Loucy (cell line): Measurements from ENCODE around the gene CMTM8.
"Not testable (repeated sequence)": the region's sequence is repeated elsewhere in the genome, so short reads cannot be mapped to it uniquely, and the experiment has no call there.

ENCODE experiments used
- H2AFZ ChIP-seq: fragments of 200-600 bp; sonication (generic); 2 replicates; pipeline ENCODE4 v1.6.0; 2016; ENCODE audit warnings: antibody characterized with exemption, mild to moderate bottlenecking, low read length, moderate library complexity
- H3F3A ChIP-seq: fragments of 200-600 bp; 2 replicates; pipeline ENCODE4 v1.6.0; 2016; ENCODE audit warnings: antibody characterized with exemption, low read depth, mild to moderate bottlenecking
- H3K27me3 ChIP-seq: fragments of 200-600 bp; sonication (generic); 2 replicates; pipeline ENCODE4 v1.6.1; 2014; ENCODE audit warnings: low read length, mild to moderate bottlenecking; ENCODE audit not compliant: insufficient read depth, poor library complexity, severe bottlenecking
- H3K36me3 ChIP-seq: fragments of 200-600 bp; sonication (generic); 2 replicates; pipeline ENCODE4 v1.6.1; 2016; ENCODE audit warnings: low read length; ENCODE audit not compliant: insufficient read depth
- H3K4me1 ChIP-seq: fragments of 200-600 bp; sonication (generic); 2 replicates; pipeline ENCODE4 v1.5.1; 2014; ENCODE audit warnings: low read length, mild to moderate bottlenecking; ENCODE audit not compliant: insufficient read depth, poor library complexity, severe bottlenecking
- H3K4me2 ChIP-seq: fragments of 200-600 bp; sonication (generic); 2 replicates; pipeline ENCODE4 v1.6.0; 2014; ENCODE audit warnings: antibody characterized with exemption, low read length, low read depth, mild to moderate bottlenecking; ENCODE audit not compliant: poor library complexity, severe bottlenecking
- H3K4me3 ChIP-seq: fragments of 200-600 bp; sonication (generic); 2 replicates; pipeline ENCODE4 v1.5.1; 2014; ENCODE audit warnings: low read length, mild to moderate bottlenecking, mixed read lengths; ENCODE audit not compliant: poor library complexity, severe bottlenecking
- H3K79me2 ChIP-seq: fragments of 200-600 bp; sonication (generic); 2 replicates; pipeline ENCODE4 v1.6.1; 2014; ENCODE audit warnings: low read length; ENCODE audit not compliant: insufficient read depth
- H3K9ac ChIP-seq: fragments of 200-600 bp; sonication (generic); 2 replicates; pipeline ENCODE4 v1.6.0; 2014; ENCODE audit warnings: mild to moderate bottlenecking, low read depth, low read length, moderate library complexity; ENCODE audit not compliant: poor library complexity, severe bottlenecking
- H3K9me2 ChIP-seq: fragments of 200-600 bp; sonication (generic); replicated peaks from 2 replicates; pipeline ENCODE4 v1.6.1; 2016; ENCODE audit warnings: low read depth, low read length, mixed read lengths
- H3K9me3 ChIP-seq: fragments of 200-600 bp; sonication (generic); 2 replicates; pipeline ENCODE4 v1.6.1; 2014; ENCODE audit warnings: mild to moderate bottlenecking, antibody characterized with exemption, low read length, low read depth; ENCODE audit not compliant: insufficient read depth
- H4K20me1 ChIP-seq: fragments of 200-600 bp; sonication (generic); 2 replicates; pipeline ENCODE4 v1.6.0; 2014; ENCODE audit warnings: antibody characterized with exemption, low read length, mild to moderate bottlenecking; ENCODE audit not compliant: insufficient read depth, poor library complexity, severe bottlenecking
- CTCF ChIP-seq: fragments of 200-600 bp; sonication (generic); conservative IDR thresholded peaks from 2 replicates; pipeline ENCODE4 v1.5.1; 2014; ENCODE audit warnings: mild to moderate bottlenecking, antibody characterized with exemption, low read length
- EZH2phosphoT487 ChIP-seq: fragments of 200-600 bp; IDR thresholded peaks from 2 replicates; pipeline ENCODE4 v1.6.1; 2018; ENCODE audit warnings: antibody characterized with exemption, mild to moderate bottlenecking, moderate library complexity, borderline replicate concordance

The CMTM8 gene

DNA sequence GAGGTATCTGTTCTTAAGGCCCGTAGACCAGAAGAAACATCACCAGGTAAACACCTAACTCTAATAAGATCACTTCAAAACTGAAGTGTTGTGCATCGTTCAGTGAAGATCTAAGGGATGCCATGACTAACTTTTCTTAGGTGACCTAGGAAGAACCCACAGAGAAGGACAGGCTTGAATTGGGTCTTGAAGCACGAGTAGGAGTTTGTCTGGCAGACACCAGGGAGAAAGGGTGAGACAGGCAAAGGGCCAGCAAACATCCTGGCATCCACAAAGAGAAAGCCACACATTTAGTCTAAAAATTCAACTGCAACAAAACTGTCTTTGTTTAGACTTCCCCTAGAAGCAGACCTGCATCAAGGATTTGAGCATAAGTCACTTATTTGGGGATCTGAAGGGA is 15.5 kb upstream of the CMTM8 start:
- no peaks in the 10 kb centered on the region for H4K20me1 ChIP-seq
- no peak overlapping the region for H2AFZ ChIP-seq
- TF ChIP-seq CTCF: no peak
- no peak for TF ChIP-seq EZH2phosphoT487
- H3K79me2 ChIP-seq: no peaks in the 10 kb centered on the region
- no peaks in the 10 kb centered on the region for H3K9me3 ChIP-seq
- no peaks in the 10 kb centered on the region for H3K36me3 ChIP-seq
- H3K9me2 ChIP-seq: no peaks in the 10 kb centered on the region
- H3K27me3 ChIP-seq: no peaks in the 10 kb centered on the region
- no peaks in the 10 kb centered on the region for H3K4me1 ChIP-seq
- H3F3A ChIP-seq: no peaks in the 10 kb centered on the region
- H3K9ac ChIP-seq: no peak overlapping the region
- H3K4me2 ChIP-seq: no peak overlapping the region
- H3K4me3 ChIP-seq: no peak overlapping the region

DNA sequence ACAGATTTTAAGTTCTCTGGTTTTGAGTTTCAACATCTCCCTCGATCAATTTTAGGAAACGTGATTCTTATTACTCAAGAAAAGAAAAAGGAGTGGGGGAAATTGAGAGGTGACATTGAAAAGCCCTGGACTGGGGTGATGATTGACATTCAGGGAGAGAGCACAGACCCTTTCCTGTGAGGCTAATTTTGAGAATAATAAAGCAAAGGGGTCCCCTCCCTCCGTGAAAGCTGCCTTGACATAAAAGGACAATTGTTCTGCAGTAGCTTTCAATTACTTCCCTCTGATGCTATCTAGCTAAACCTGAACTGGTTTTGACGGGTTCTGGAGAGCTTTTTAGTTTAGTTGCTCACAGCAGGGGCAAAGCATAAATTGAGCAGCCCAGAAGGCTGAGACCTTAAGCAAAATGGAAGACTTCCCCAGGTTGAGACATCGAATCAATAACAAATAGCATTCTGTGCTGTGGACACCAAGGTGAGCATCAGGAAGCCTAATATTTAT is 14.4 kb upstream of the CMTM8 start:
- no peak overlapping the region for H2AFZ ChIP-seq
- no peaks in the 10 kb centered on the region for H3K27me3 ChIP-seq
- no peaks in the 10 kb centered on the region for H3F3A ChIP-seq
- H3K9me2 ChIP-seq: no peaks in the 10 kb centered on the region
- H3K4me1 ChIP-seq: no peaks in the 10 kb centered on the region
- H3K9me3 ChIP-seq: no peaks in the 10 kb centered on the region
- no peaks in the 10 kb centered on the region for H4K20me1 ChIP-seq
- no peak overlapping the region for H3K9ac ChIP-seq
- TF ChIP-seq CTCF (no peak), EZH2phosphoT487 (no peak)
- H3K4me3 ChIP-seq: no peak overlapping the region
- no peaks in the 10 kb centered on the region for H3K79me2 ChIP-seq
- H3K36me3 ChIP-seq: no peaks in the 10 kb centered on the region
- no peak overlapping the region for H3K4me2 ChIP-seq

- H4K20me1 ChIP-seq: no peaks in the 10 kb centered on the region
- H3K9ac ChIP-seq: no peak overlapping the region
- H3K4me1 ChIP-seq: no peaks in the 10 kb centered on the region
Observed at GRCh38 chr3:32226875-32227500, 11.5 kb upstream of the CMTM8 start.

DNA sequence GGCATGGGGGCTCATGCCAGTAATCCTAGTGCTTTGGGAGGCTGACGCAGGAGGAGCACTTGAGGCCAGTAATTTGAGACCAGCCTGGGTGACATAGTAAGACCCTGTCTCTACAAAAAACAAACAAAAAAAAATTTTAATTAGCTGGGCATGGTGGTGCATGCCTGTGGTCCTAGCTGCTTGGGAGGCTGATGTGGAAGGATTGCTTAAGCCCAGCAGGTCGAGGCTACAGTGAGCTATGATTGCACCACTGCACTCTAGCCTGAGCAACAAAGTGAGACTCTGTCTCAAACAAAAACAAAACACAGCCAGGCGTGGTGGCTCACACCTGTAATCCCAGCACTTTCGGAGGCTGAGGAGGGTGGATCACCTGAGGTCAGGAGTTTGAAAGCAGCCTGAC is 9.7 kb upstream of the CMTM8 start:
- not testable (repeated sequence) for H3K36me3 ChIP-seq, H3K9me2 ChIP-seq, H3F3A ChIP-seq, H3K4me1 ChIP-seq, H3K4me3 ChIP-seq, H3K79me2 ChIP-seq, H3K9me3 ChIP-seq, H3K9ac ChIP-seq, H3K4me2 ChIP-seq, H2AFZ ChIP-seq, H4K20me1 ChIP-seq, H3K27me3 ChIP-seq

More at GRCh38 chr3:32226875-32227500, 11.5 kb upstream of the CMTM8 start:
- Histone ChIP-seq H3K79me2 (no peaks in the 10 kb centered on the region), H3K9me3 (no peaks in the 10 kb centered on the region), H3K4me3 (no peak overlapping the region), H3K36me3 (no peaks in the 10 kb centered on the region), H3K27me3 (no peaks in the 10 kb centered on the region), H3K9me2 (no peaks in the 10 kb centered on the region), H3F3A (no peaks in the 10 kb centered on the region), H3K4me2 (no peak overlapping the region), H2AFZ (no peak overlapping the region)
- TF ChIP-seq EZH2phosphoT487: no peak
- no peak for TF ChIP-seq CTCF
